Ascending aorta (tissue), 2 donors: ENCODE data around the gene KRTAP4-9. TPM values are rescaled to one million over a fixed set of nuclear protein-coding genes. Genes with fewer than 3 reads are reported as not detected.
"Not testable (repeated sequence)": the region's sequence is repeated elsewhere in the genome, so short reads cannot be mapped to it uniquely, and the experiment has no call there.

ENCODE experiments used
- DNase-seq, 2 donors: peaks; one replicate each; pipeline ENCODE4 v3.0.0-alpha.2; 2019; ENCODE audit warnings: low spot score in 2 of 2
- H3K27ac ChIP-seq, 2 donors: fragments of 200-600 bp; sonication (generic); one replicate each; pipeline ENCODE4 v1.5.1; 2016 to 2017; ENCODE audit warnings: mild to moderate bottlenecking in 1 of 2
- H3K27me3 ChIP-seq: fragments of 200-600 bp; sonication (generic); one replicate; pipeline ENCODE4 v1.5.1; 2017
- H3K36me3 ChIP-seq, 2 donors: fragments of 200-600 bp; sonication (generic); one replicate each; pipeline ENCODE4 v1.5.1; 2016
- H3K4me1 ChIP-seq, 2 donors: fragments of 200-600 bp; sonication (generic); one replicate each; pipeline ENCODE4 v1.5.1; 2016 to 2017; ENCODE audit warnings: mild to moderate bottlenecking in 1 of 2
- H3K4me3 ChIP-seq, 2 donors: fragments of 200-600 bp; sonication (generic); one replicate each; pipeline ENCODE4 v1.5.1; 2016 to 2017; ENCODE audit warnings: mild to moderate bottlenecking in 1 of 2
- H3K9me3 ChIP-seq, 2 donors: fragments of 200-600 bp; sonication (generic); one replicate each; pipeline ENCODE4 v1.5.1; 2016
- intact Hi-C: fragments of 100-400 bp; cut with DNase I; formaldehyde crosslinking; loops from one replicate; pipeline ENCODE4 v1.15.1; 2023
- total RNA-seq: library from RNA; depleted of rRNA; stranded (reverse); fragments of >200 nt; gene quantifications from one replicate; pipeline ENCODE4 v1.1.0, GENCODE V29; 2016
- TF ChIP-seq, protein P1 (sequence below), 3 experiments: fragments of 200-600 bp in 2 of 3; fragments of 450-650 bp in 1 of 3; sonication (generic) in 2 of 3; IDR thresholded peaks; one replicate each; pipeline ENCODE4 v1.5.1; 2016 to 2019; ENCODE audit warnings: antibody characterized with exemption in 3 of 3, mild to moderate bottlenecking in 1 of 3, moderate library complexity in 1 of 3

The KRTAP4-9 gene
- total RNA-seq, 1 donor from 2014 or later, result not detected

DNA sequence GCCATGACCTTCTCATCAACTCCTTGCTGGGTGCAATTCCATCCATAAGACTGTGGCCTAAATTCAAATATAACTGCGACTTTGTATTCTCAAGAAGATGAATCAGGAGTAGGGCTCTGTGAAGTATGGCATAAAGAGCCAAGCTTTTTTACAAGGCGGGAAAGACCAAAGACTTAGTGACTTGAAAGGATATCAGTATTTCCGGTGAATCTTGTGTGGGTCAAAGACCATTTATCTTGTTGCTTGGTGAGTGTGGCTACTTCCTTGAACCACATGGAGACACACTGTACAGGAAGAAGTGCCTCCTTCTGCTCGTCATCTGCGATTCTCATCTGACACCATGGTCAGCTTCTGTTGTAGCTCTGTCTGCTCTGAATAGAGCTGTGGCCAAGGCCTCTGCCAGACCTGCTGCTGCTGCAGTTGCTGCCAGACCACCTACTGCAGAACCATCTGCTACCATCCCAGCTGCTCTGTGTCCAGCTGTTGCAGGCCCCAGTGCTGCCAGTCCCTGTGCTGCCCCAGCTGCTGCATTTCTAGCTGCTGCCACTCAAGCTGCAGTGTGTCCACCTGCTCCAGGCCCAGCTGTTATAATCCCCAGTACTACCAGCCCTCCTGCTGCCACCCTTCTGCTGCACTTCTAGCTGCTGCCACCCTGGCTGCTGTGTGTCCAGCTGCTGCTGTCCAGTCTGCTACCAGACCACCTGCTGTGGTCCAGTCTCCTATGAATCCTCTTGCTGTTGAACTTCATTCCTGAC is 33.4 kb upstream of the KRTAP4-9 start:
- intact Hi-C loops, result no loop called here
- Histone ChIP-seq H3K9me3 (no peaks in the 10 kb centered on the region), H3K4me1 (no peaks in the 10 kb centered on the region), H3K27ac (no peak overlapping the region), H3K4me3 (no peak overlapping the region), H3K27me3 (no peaks in the 10 kb centered on the region), H3K36me3 (no peaks in the 10 kb centered on the region)
- TF ChIP-seq, protein P1, sequence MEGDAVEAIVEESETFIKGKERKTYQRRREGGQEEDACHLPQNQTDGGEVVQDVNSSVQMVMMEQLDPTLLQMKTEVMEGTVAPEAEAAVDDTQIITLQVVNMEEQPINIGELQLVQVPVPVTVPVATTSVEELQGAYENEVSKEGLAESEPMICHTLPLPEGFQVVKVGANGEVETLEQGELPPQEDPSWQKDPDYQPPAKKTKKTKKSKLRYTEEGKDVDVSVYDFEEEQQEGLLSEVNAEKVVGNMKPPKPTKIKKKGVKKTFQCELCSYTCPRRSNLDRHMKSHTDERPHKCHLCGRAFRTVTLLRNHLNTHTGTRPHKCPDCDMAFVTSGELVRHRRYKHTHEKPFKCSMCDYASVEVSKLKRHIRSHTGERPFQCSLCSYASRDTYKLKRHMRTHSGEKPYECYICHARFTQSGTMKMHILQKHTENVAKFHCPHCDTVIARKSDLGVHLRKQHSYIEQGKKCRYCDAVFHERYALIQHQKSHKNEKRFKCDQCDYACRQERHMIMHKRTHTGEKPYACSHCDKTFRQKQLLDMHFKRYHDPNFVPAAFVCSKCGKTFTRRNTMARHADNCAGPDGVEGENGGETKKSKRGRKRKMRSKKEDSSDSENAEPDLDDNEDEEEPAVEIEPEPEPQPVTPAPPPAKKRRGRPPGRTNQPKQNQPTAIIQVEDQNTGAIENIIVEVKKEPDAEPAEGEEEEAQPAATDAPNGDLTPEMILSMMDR (IDR thresholded peaks at IDR 0.05), result no peak
- DNase-seq, result no peak

DNA sequence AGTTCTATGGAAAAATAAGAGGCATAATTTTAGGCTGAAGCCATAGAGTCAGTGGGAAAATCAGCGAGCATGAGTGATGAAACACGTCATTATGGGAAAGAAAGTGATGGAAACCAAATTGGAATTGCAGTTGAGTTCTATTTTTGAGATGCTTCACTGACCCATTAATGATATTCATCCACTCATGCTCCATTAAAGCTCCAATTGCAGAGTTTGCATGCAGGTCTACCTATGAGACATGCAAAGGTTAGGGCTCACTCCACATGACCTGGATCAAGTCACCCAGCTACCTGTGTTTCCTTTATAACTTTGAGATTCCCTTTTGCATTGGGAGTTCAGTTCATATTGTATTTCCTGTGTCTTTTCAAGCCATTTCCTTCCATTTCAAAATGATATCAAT is 31.5 kb upstream of the KRTAP4-9 start:
- no peak overlapping the region for H3K4me3 ChIP-seq
- intact Hi-C loops, result no loop called here
- TF ChIP-seq, protein P1 (IDR thresholded peaks at IDR 0.05), result no peak
- no peaks in the 10 kb centered on the region for H3K27me3 ChIP-seq
- no peaks in the 10 kb centered on the region for H3K4me1 ChIP-seq
- no peak for DNase-seq
- H3K36me3 ChIP-seq, result no peaks in the 10 kb centered on the region
- no peaks in the 10 kb centered on the region for H3K9me3 ChIP-seq
- H3K27ac ChIP-seq, result no peak overlapping the region

- H3K36me3 ChIP-seq, result no peaks in the 10 kb centered on the region
- intact Hi-C loops, result no loop called here
- DNase-seq, result no peak
- TF ChIP-seq, protein P1 (IDR thresholded peaks at IDR 0.05), result no peak
- H3K27me3 ChIP-seq, result no peaks in the 10 kb centered on the region
- no peaks in the 10 kb centered on the region for H3K9me3 ChIP-seq
- H3K27ac ChIP-seq, result no peak overlapping the region
- H3K4me3 ChIP-seq, result no peak overlapping the region
- H3K4me1 ChIP-seq, result no peaks in the 10 kb centered on the region
Observed at GRCh38 chr17:41076788-41077187, 28.4 kb upstream of the KRTAP4-9 start.

DNA sequence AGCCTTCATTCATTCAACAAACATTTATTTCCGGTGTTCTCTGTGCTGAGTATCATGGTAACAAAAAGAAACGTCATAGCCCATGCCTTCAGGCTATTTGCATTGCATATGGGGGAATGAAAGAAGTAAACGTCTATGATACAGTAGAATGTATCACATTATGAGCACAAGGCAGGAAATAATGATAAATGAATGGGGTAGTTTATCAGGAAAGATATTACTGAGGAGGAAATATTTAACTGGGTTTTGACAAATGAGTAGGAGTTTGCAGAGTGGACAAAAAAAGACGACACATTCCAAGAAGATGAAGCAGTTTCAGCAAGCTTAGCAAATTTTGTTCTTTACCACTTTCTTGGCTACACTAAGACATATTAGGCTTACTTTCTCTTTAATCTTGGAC is 22.6 kb upstream of the KRTAP4-9 start:
- no peaks in the 10 kb centered on the region for H3K4me1 ChIP-seq
- no peak overlapping the region for H3K4me3 ChIP-seq
- H3K27me3 ChIP-seq, result no peaks in the 10 kb centered on the region
- H3K36me3 ChIP-seq, result no peaks in the 10 kb centered on the region
- no peak for DNase-seq
- TF ChIP-seq, protein P1 (IDR thresholded peaks at IDR 0.05), result no peak
- intact Hi-C loops, result no loop called here
- H3K27ac ChIP-seq, result no peak overlapping the region
- no peaks in the 10 kb centered on the region for H3K9me3 ChIP-seq

- not testable (repeated sequence) for DNase-seq, H3K27ac ChIP-seq
Observed at GRCh38 chr17:41083427-41083826, 21.8 kb upstream of the KRTAP4-9 start.

GRCh38 chr17:41084100-41084856 is 20.9 kb upstream of the KRTAP4-9 start, which contains the start of gene KRTAP4-7:
KRTAP4-7 (plus strand) TSS chr17:41084150; CDS start chr17:41084207, 57 bp downstream.
- H3K27me3 ChIP-seq, H3K27ac ChIP-seq, H3K4me1 ChIP-seq, H3K36me3 ChIP-seq, H3K9me3 ChIP-seq, DNase-seq, H3K4me3 ChIP-seq, intact Hi-C loops: not testable (repeated sequence)

More at GRCh38 chr17:41083427-41083826, 21.8 kb upstream of the KRTAP4-9 start:
- H3K27me3 ChIP-seq, H3K4me1 ChIP-seq, H3K4me3 ChIP-seq, H3K36me3 ChIP-seq, intact Hi-C loops, H3K9me3 ChIP-seq: not testable (repeated sequence)

- H3K27ac ChIP-seq, H3K27me3 ChIP-seq, H3K9me3 ChIP-seq, H3K4me1 ChIP-seq, DNase-seq, H3K36me3 ChIP-seq, intact Hi-C loops, H3K4me3 ChIP-seq: not testable (repeated sequence)
Observed at GRCh38 chr17:41088760-41089352, 16.3 kb upstream of the KRTAP4-9 start.
